Caco-2 (cell line): Measurements from ENCODE around the gene RFX4. TPM values are rescaled to one million over a fixed set of nuclear protein-coding genes. Genes with fewer than 3 reads are reported as not detected.

Source experiments
- BruUV-seq: library from RNA; stranded (reverse); fragments of 400-500 nt; replicated peaks from 2 replicates; lab custom pipeline; 2021; lab: Mats Ljungman, UMichigan
- CTCF ChIA-PET: fragments of 300-600 bp; sonication (Branson Sonifier 250); formaldehyde crosslinking; loops from one replicate; lab custom pipeline; 2022; ENCODE audit warnings: antibody characterized with exemption; lab: Charles Lee
- POLR2A ChIA-PET: fragments of 300-600 bp; sonication (Branson Sonifier 250); formaldehyde crosslinking; loops from one replicate; lab custom pipeline; 2022; ENCODE audit warnings: antibody characterized with exemption; lab: Charles Lee
- DNase-seq, 2 experiments: peaks; one replicate each; pipeline versions ENCODE4 v3.0.0 to v3.0.0-alpha.2; 2020 to 2022
- H3K27me3 ChIP-seq: replicated peaks from 2 replicates; pipeline ENCODE4 v1.6.0; 2011; ENCODE audit warnings: low read length; ENCODE audit not compliant: control insufficient read depth, insufficient read depth
- H3K36me3 ChIP-seq: 2 replicates; pipeline ENCODE4 v1.5.1; 2011; ENCODE audit warnings: low read length; ENCODE audit not compliant: control insufficient read depth, insufficient read depth
- H3K4me1 ChIP-seq: fragments of 250-450 bp; sonication (Bioruptor Pico); 2 replicates; pipeline ENCODE4 v1.5.1; 2020; ENCODE audit warnings: mild to moderate bottlenecking
- H3K4me3 ChIP-seq: 2 replicates; pipeline ENCODE4 v1.5.1; 2011; ENCODE audit warnings: low read depth, mild to moderate bottlenecking, control low read depth, low read length
- H3K9me3 ChIP-seq: fragments of 250-450 bp; sonication (Bioruptor Pico); 2 replicates; pipeline ENCODE4 v1.5.1; 2020; ENCODE audit warnings: mild to moderate bottlenecking, moderate library complexity
- H3K27ac Mint-ChIP-seq: one replicate; pipeline ENCODE4 v1.8.0; 2022; ENCODE audit warnings: mixed read lengths; ENCODE audit not compliant: unreplicated experiment
- H3K27me3 Mint-ChIP-seq: one replicate; pipeline ENCODE4 v1.8.0; 2022; ENCODE audit warnings: mixed read lengths; ENCODE audit not compliant: insufficient read depth, unreplicated experiment
- H3K36me3 Mint-ChIP-seq: one replicate; pipeline ENCODE4 v1.8.0; 2022; ENCODE audit warnings: mild to moderate bottlenecking, mixed read lengths; ENCODE audit not compliant: insufficient read depth, unreplicated experiment
- H3K4me1 Mint-ChIP-seq: one replicate; pipeline ENCODE4 v1.8.0; 2022; ENCODE audit warnings: low read depth, mixed read lengths; ENCODE audit not compliant: unreplicated experiment
- H3K4me3 Mint-ChIP-seq: one replicate; pipeline ENCODE4 v1.8.0; 2022; ENCODE audit warnings: mild to moderate bottlenecking, moderate library complexity, mixed read lengths; ENCODE audit not compliant: unreplicated experiment
- H3K9me3 Mint-ChIP-seq: one replicate; pipeline ENCODE4 v1.8.0; 2022; ENCODE audit warnings: mixed read lengths; ENCODE audit not compliant: unreplicated experiment
- CTCF ChIP-seq, 2 experiments: fragments of 200-600 bp in 1 of 2; IDR thresholded peaks; 1 replicate in 1 of 2; 2 replicates in 1 of 2; pipeline versions ENCODE4 v1.5.1 to v1.8.0; 2011 to 2022; ENCODE audit warnings: antibody characterized with exemption in 1 of 2, control low read depth in 1 of 2, inconsistent platforms in 1 of 2, low read depth in 1 of 2, low read length in 1 of 2, mild to moderate bottlenecking in 1 of 2, moderate library complexity in 1 of 2; ENCODE audit not compliant: insufficient read depth in 1 of 2, severe bottlenecking in 1 of 2, unreplicated experiment in 1 of 2
- intact Hi-C: fragments of 100-400 bp; cut with micrococcal nuclease; formaldehyde crosslinking; loops from one replicate; pipeline ENCODE4 v1.10.0; 2022; ENCODE audit not compliant: unreplicated experiment
- total RNA-seq: library from RNA; stranded (reverse); gene quantifications from 2 replicates; pipeline ENCODE4 v1.2.3, GENCODE V29; 2022

The RFX4 gene
- total RNA-seq, 1 experiment from 2014 or later = not detected

GRCh38 chr12:106645465-106646330, 62.9 kb downstream of the RFX4 start:
- peaks cover 7% of the 10 kb centered on the region for H3K4me1 Mint-ChIP-seq
- CTCF ChIA-PET = interaction anchor here (0.7 kb wide), 1 partner anchor 117 kb away, joined by 9 read pairs; no protein-coding TSS in a partner anchor
- H3K27ac Mint-ChIP-seq = no peak overlapping the region
- DNase-seq = no peak
- no peaks in the 10 kb centered on the region for H3K36me3 Mint-ChIP-seq
- Histone ChIP-seq H3K4me3 (no peak overlapping the region), H3K36me3 (no peaks in the 10 kb centered on the region), H3K9me3 (no peaks in the 10 kb centered on the region), H3K4me1 (no peaks in the 10 kb centered on the region), H3K27me3 (no peaks in the 10 kb centered on the region)
- H3K4me3 Mint-ChIP-seq = no peak overlapping the region
- H3K27me3 Mint-ChIP-seq = no peaks in the 10 kb centered on the region
- TF ChIP-seq CTCF (IDR thresholded peaks at IDR 0.05; ENCODE audit: insufficient read depth in 1 of 2, low read depth in 1 of 2, low read length in 1 of 2, severe bottlenecking in 1 of 2, unreplicated experiment in 1 of 2) = no peak
- no TSS peak for BruUV-seq
- intact Hi-C loops = no loop called here
- H3K9me3 Mint-ChIP-seq = peaks cover 1% of the 10 kb centered on the region
- POLR2A ChIA-PET = no interaction called here

- peaks cover 7% of the 10 kb centered on the region for H3K4me1 Mint-ChIP-seq
- intact Hi-C loops = no loop called here
- no peak overlapping the region for H3K4me3 ChIP-seq
- no peaks in the 10 kb centered on the region for H3K4me1 ChIP-seq
- no peaks in the 10 kb centered on the region for H3K9me3 ChIP-seq
- H3K4me3 Mint-ChIP-seq = no peak overlapping the region
- no peaks in the 10 kb centered on the region for H3K27me3 Mint-ChIP-seq
- no peaks in the 10 kb centered on the region for H3K36me3 Mint-ChIP-seq
- no TSS peak for BruUV-seq
- no peaks in the 10 kb centered on the region for H3K27me3 ChIP-seq
- DNase-seq = no peak
- H3K36me3 ChIP-seq = no peaks in the 10 kb centered on the region
- ChIA-PET POLR2A (no interaction called here), CTCF (interaction anchor here (0.7 kb wide), 1 partner anchor 116 kb away, joined by 9 read pairs; no protein-coding TSS in a partner anchor)
- TF ChIP-seq CTCF (IDR thresholded peaks at IDR 0.05; ENCODE audit: insufficient read depth in 1 of 2, low read depth in 1 of 2, low read length in 1 of 2, severe bottlenecking in 1 of 2, unreplicated experiment in 1 of 2) = no peak
- H3K27ac Mint-ChIP-seq = no peak overlapping the region
- H3K9me3 Mint-ChIP-seq = peaks cover 9% of the 10 kb centered on the region
These were observed 63.7 kb downstream of the RFX4 start for GRCh38 chr12:106646472-106646871.

GRCh38 chr12:106647793-106648514, 65.2 kb downstream of the RFX4 start:
- Mint-ChIP-seq H3K27ac (no peak overlapping the region), H3K36me3 (no peaks in the 10 kb centered on the region), H3K4me3 (no peak overlapping the region), H3K27me3 (no peaks in the 10 kb centered on the region), H3K4me1 (peaks cover 7% of the 10 kb centered on the region), H3K9me3 (peaks cover 13% of the 10 kb centered on the region)
- H3K36me3 ChIP-seq = no peaks in the 10 kb centered on the region
- H3K4me1 ChIP-seq = no peaks in the 10 kb centered on the region
- TF ChIP-seq CTCF (IDR thresholded peaks at IDR 0.05; ENCODE audit: insufficient read depth in 1 of 2, low read depth in 1 of 2, low read length in 1 of 2, severe bottlenecking in 1 of 2, unreplicated experiment in 1 of 2) = no peak
- ChIA-PET CTCF (no interaction called here), POLR2A (no interaction called here)
- no peak overlapping the region for H3K4me3 ChIP-seq
- H3K27me3 ChIP-seq = no peaks in the 10 kb centered on the region
- no peak for DNase-seq
- H3K9me3 ChIP-seq = no peaks in the 10 kb centered on the region
- intact Hi-C loops = no loop called here
- BruUV-seq = no TSS peak
